Astrocyte of the spinal cord (primary cell): ENCODE data around the gene GPR152.
A peak's percentile ranks its signal among the peaks of the same experiment; 100 is the strongest.

ENCODE experiments used
- DNase-seq: peaks from one replicate; pipeline ENCODE4 v3.0.0; 2011; ENCODE audit warnings: low read depth, low spot score
- H3K4me3 ChIP-seq: 2 replicates; pipeline ENCODE4 v1.5.1; 2011; ENCODE audit warnings: low read depth, mild to moderate bottlenecking, low read length, moderate library complexity
- in situ Hi-C: cut with HindIII; loops from 2 replicates; pipeline ENCODE4 v1.10.0; 2017; ENCODE audit warnings: low sequenced_read_pairs
- TF ChIP-seq, protein P1 (sequence below): IDR thresholded peaks from 2 replicates; pipeline ENCODE4 v1.5.1; 2012; ENCODE audit warnings: low read depth, mild to moderate bottlenecking, low read length, inconsistent platforms

GPR152 gene

DNA sequence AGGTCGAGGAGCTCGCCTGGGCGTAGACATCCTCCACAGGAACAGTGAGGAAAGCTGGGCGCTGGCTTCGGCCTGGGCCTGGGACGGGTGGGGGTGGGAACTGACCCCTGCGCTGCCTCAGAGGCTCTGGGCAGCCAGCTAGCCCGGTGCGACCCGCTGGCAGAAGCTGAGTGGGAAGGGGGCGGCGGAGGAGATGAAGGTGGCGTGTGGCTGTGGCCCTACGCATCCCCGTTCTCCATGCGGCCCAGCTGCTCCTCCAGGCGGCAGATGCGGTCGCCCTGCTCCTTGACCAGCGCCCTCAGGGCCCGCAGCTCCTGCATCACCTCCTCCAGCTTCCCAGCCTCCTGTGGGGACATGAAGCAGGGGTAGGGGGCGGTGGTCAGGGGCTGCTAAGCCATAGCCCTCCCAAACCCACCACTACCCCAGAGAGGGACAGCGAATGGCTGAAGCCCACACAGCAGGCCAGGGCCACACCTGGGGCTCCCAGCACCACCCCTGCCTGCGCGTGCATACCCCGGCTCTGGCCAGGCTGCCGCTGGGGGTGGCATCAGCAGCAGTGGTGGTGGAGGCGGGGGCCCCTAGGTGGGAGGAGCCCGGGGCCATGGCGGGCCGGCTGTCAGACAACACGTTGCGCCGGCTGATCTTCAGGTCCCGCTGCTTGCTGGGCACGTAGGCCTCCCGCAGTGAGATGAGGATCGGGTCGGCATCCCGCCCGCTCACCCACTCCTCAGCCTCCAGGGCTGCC is 14.2 kb downstream of the GPR152 start:
- TF ChIP-seq, protein P1, sequence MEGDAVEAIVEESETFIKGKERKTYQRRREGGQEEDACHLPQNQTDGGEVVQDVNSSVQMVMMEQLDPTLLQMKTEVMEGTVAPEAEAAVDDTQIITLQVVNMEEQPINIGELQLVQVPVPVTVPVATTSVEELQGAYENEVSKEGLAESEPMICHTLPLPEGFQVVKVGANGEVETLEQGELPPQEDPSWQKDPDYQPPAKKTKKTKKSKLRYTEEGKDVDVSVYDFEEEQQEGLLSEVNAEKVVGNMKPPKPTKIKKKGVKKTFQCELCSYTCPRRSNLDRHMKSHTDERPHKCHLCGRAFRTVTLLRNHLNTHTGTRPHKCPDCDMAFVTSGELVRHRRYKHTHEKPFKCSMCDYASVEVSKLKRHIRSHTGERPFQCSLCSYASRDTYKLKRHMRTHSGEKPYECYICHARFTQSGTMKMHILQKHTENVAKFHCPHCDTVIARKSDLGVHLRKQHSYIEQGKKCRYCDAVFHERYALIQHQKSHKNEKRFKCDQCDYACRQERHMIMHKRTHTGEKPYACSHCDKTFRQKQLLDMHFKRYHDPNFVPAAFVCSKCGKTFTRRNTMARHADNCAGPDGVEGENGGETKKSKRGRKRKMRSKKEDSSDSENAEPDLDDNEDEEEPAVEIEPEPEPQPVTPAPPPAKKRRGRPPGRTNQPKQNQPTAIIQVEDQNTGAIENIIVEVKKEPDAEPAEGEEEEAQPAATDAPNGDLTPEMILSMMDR: no peak
- in situ Hi-C loops: no loop called here
- no peak overlapping the region for H3K4me3 ChIP-seq
- no peak for DNase-seq

GRCh38 chr11:67437809-67438157 is 14.7 kb downstream of the GPR152 start:
- no peak for DNase-seq
- no peak overlapping the region for H3K4me3 ChIP-seq
- in situ Hi-C loops: no loop called here
- TF ChIP-seq, protein P1: no peak

GRCh38 chr11:67437082-67437808 is 15.3 kb downstream of the GPR152 start, which contains the start of gene PTPRCAP:
Gene PTPRCAP, minus strand, starts transcription at chr11:67437682. Its CDS starts 63 bp downstream, at chr11:67437619.
- TF ChIP-seq, protein P1: no peak
- no peak within 1 kb of the TSS for H3K4me3 ChIP-seq
- DNase-seq: no peak
- in situ Hi-C loops: no loop called here

DNA sequence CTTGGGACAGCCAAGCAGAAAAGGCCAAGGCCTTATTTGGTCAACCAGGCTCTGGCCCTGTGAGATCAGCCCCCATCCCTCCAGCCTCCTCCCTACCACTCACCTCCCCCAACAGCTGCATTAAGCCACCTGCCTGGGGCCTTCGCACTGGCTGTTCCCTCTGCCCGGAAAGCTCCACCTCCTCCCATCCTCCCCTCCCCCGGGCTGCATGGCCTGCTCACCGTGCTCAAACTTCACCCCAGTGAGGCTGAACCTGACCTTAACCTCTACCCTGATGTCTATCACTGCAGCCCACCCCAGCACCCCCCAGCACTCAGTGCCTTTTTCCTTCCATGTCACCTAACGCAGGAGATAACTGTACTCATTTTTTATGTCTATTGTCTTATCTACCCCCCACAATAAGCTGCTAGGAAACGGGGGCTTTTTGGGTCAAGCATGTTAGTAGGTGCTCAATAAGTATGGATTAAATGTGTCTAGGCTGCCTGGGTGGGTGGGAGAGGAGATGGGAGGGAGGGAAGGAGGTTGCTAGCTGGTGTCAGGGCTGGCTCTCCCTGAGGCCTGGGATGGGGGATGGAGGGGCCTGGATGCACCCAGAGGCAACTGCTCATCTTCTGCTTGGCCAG is 16.0 kb downstream of the GPR152 start:
- H3K4me3 ChIP-seq: no peak overlapping the region
- peak; percentile 11 for DNase-seq
- in situ Hi-C loops: no loop called here
- TF ChIP-seq, protein P1: no peak

DNA sequence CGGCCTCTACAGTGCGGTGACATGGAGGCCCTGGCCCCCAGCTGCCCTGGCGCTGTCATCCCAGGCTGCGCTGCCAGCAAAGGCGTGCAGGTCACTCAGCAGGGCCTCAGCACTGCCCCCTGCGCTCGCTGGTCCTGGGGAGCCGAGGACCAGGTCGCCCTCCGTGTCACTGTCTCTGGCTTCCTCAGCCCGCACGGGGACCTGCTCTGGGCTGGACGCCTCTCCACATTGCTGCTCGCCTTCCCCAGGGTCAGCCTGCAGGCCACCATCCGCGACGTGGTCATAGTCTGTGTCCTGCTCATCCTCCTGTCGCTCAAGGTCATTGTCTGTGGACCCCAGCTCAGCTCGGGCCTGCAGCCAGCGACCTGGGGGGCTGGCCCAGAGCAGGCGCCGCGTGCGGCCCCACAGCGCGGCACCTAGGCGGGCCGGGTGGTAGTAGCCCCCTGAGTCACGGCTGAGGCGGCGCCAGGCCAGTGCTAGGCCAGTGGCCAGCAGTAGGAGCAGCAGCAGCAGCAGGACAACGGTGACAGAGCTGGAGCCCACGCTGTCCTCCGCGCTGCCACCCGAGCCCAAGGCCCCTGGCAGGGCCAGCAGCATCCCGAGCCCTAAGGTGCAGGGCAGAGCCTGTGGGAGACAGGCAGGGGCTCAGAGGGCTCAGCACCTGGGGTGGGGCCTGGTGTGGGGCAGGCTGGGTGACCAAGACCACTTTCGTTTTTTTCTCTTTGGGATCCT is 16.6 kb downstream of the GPR152 start:
- no peak for DNase-seq
- H3K4me3 ChIP-seq: no peak overlapping the region
- in situ Hi-C loops: no loop called here
- TF ChIP-seq, protein P1: no peak

- no peak for DNase-seq
- TF ChIP-seq, protein P1: no peak
- in situ Hi-C loops: no loop called here
- no peak overlapping the region for H3K4me3 ChIP-seq
Observed at GRCh38 chr11:67435031-67435726, 17.4 kb downstream of the GPR152 start.
